ENCODE data around the gene MAD1L1. TPM values are rescaled to one million over a fixed set of nuclear protein-coding genes. Genes with fewer than 3 reads are reported as not detected.

The MAD1L1 gene
- total and polyA plus RNA-seq, 2 donors (not counting 3 experiments of a cell fraction or from before 2014, with no cell fraction given), result 34.1 to 42.3 TPM

DNA sequence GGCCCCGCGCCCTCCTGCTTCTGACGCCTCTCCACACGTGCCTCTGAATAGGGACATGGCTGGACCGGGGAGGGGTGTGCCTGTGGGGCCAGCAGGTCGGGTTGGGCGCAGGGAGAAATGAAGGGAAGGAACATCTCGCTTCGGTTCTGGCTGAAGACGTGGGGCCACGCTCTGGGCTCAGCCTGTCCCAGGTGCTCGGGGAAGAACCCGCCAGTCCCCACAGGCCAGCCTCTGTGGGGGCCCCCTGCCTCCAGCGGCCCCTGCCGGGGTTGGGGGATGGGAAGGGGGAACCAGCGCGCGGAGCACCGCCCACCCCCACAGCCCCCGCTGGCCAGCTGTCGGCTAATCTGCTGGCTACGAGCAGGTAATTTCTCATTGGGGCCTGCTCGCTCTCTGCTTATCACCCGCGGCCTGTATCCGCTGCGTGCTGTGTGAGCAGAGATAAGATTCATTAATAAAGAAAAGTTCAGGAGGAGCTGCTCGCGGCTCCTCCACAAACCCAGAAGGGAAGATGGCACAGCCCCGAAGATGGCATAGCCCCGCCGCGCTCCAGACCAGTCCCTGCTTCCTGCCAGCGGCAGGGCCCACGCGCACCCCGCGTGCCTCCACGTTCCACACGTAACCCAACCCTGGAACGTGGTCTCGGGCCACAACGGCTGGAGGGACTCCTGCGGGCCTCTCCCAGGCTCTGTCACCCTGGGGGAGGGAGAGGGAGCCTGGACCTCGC lies 376.4 kb downstream of the MAD1L1 start:
- Histone ChIP-seq H3K79me2 (ENCODE audit: control insufficient read depth, insufficient read depth, low read length) (no peaks in the 10 kb centered on the region), H4K20me1 (replicated peaks; ENCODE audit: control insufficient read depth, extremely low read depth, insufficient read depth, low read length) (no peaks in the 10 kb centered on the region), H3K9me1 (replicated peaks; ENCODE audit: control insufficient read depth, extremely low read depth, insufficient read depth, low read length) (no peaks in the 10 kb centered on the region), H3K4me2 (ENCODE audit: insufficient read depth, low read length) (no peak overlapping the region), H3K36me3 (ENCODE audit: control insufficient read depth in 2 of 2, extremely low read depth in 1 of 2, insufficient read depth in 2 of 2, low read length in 2 of 2) (no peaks in the 10 kb centered on the region), H3K27me3 (ENCODE audit: control insufficient read depth in 2 of 2, insufficient read depth in 2 of 2, low read length in 2 of 2) (no peaks in the 10 kb centered on the region), H3K27ac (ENCODE audit: insufficient read depth, low read depth, low read length) (no peak overlapping the region), H2AFZ (ENCODE audit: low read depth, low read length) (no peak overlapping the region), H3K4me3 (replicated peaks in 1 of 3; ENCODE audit: insufficient read depth in 1 of 3, low read depth in 1 of 3, low read length in 3 of 3) (no peak overlapping the region), H3K9me3 (replicated peaks; ENCODE audit: control insufficient read depth, insufficient read depth, low read length) (no peaks in the 10 kb centered on the region), H3K9ac (replicated peaks; ENCODE audit: extremely low read depth, insufficient read depth, low read length) (no peak overlapping the region), H3K4me1 (ENCODE audit: control insufficient read depth, extremely low read depth, insufficient read depth, low read length) (no peaks in the 10 kb centered on the region)
- FAIRE-seq (no peak), DNase-seq (ENCODE audit: low read depth, low spot score) (no peak)
- CTCF ChIA-PET, result no interaction called here
- dilution Hi-C loops (cut with MboI; ENCODE audit: extremely low pct_ligation_motif_present, low sequenced_read_pairs) (no loop called here), intact Hi-C loops (cut with micrococcal nuclease) (no loop called here)
- no peak for TF ChIP-seq GATA2 (IDR thresholded peaks at IDR 0.05; ENCODE audit: insufficient read depth, insufficient read length, low read depth, low read length)
- no peak for TF ChIP-seq POLR2A (IDR thresholded peaks at IDR 0.05; ENCODE audit: low read depth, low read length)
- BruUV-seq (replicated peaks), result no TSS peak
- POLR2A ChIA-PET, result no interaction called here

DNA sequence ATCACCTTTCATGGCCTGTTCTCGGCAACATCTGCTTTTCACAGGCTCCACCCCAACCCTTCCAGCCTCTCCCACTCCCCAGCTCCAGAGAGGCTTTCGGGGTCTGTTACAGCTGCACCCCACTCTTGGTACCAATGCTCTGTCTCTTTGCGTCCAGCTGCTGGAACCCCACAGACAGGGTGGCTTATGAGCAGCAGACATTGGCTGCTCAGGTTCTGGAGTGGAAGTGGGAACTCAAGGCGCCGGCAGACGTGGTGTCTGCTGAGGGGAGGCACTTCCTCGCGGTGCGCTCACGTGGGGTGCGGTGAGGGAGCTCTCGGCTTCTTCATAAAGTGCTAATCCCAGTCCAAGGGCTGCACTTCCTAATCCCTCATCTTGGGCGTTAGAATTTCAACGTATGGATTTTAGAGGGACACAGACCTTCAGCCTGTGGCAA lies 377.0 kb downstream of the MAD1L1 start:
- POLR2A ChIA-PET, result no interaction called here
- Histone ChIP-seq H3K9me1 (replicated peaks; ENCODE audit: control insufficient read depth, extremely low read depth, insufficient read depth, low read length) (no peaks in the 10 kb centered on the region), H3K9me3 (replicated peaks; ENCODE audit: control insufficient read depth, insufficient read depth, low read length) (no peaks in the 10 kb centered on the region), H2AFZ (ENCODE audit: low read depth, low read length) (no peak overlapping the region), H3K4me1 (ENCODE audit: control insufficient read depth, extremely low read depth, insufficient read depth, low read length) (no peaks in the 10 kb centered on the region), H3K79me2 (ENCODE audit: control insufficient read depth, insufficient read depth, low read length) (no peaks in the 10 kb centered on the region), H4K20me1 (replicated peaks; ENCODE audit: control insufficient read depth, extremely low read depth, insufficient read depth, low read length) (no peaks in the 10 kb centered on the region), H3K4me3 (replicated peaks in 1 of 3; ENCODE audit: insufficient read depth in 1 of 3, low read depth in 1 of 3, low read length in 3 of 3) (no peak overlapping the region), H3K27me3 (ENCODE audit: control insufficient read depth in 2 of 2, insufficient read depth in 2 of 2, low read length in 2 of 2) (no peaks in the 10 kb centered on the region), H3K27ac (ENCODE audit: insufficient read depth, low read depth, low read length) (no peak overlapping the region), H3K9ac (replicated peaks; ENCODE audit: extremely low read depth, insufficient read depth, low read length) (no peak overlapping the region), H3K4me2 (ENCODE audit: insufficient read depth, low read length) (no peak overlapping the region), H3K36me3 (ENCODE audit: control insufficient read depth in 2 of 2, extremely low read depth in 1 of 2, insufficient read depth in 2 of 2, low read length in 2 of 2) (no peaks in the 10 kb centered on the region)
- intact Hi-C loops (cut with micrococcal nuclease), result no loop called here
- CTCF ChIA-PET, result no interaction called here
- no peak for DNase-seq (ENCODE audit: low read depth, low spot score)
- FAIRE-seq, result no peak
- BruUV-seq (replicated peaks), result no TSS peak
- dilution Hi-C loops (cut with MboI; ENCODE audit: extremely low pct_ligation_motif_present, low sequenced_read_pairs), result no loop called here
- TF ChIP-seq, protein P1, sequence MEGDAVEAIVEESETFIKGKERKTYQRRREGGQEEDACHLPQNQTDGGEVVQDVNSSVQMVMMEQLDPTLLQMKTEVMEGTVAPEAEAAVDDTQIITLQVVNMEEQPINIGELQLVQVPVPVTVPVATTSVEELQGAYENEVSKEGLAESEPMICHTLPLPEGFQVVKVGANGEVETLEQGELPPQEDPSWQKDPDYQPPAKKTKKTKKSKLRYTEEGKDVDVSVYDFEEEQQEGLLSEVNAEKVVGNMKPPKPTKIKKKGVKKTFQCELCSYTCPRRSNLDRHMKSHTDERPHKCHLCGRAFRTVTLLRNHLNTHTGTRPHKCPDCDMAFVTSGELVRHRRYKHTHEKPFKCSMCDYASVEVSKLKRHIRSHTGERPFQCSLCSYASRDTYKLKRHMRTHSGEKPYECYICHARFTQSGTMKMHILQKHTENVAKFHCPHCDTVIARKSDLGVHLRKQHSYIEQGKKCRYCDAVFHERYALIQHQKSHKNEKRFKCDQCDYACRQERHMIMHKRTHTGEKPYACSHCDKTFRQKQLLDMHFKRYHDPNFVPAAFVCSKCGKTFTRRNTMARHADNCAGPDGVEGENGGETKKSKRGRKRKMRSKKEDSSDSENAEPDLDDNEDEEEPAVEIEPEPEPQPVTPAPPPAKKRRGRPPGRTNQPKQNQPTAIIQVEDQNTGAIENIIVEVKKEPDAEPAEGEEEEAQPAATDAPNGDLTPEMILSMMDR (IDR thresholded peaks at IDR 0.05; ENCODE audit: extremely low read depth in 1 of 2, insufficient read depth in 1 of 2, low read depth in 1 of 2, low read length in 2 of 2), result no peak
- no peak for TF ChIP-seq FOS (IDR thresholded peaks at IDR 0.05; ENCODE audit: borderline replicate concordance, insufficient read depth, low read length)
- no peak for TF ChIP-seq EZH2 (IDR thresholded peaks at IDR 0.05; ENCODE audit: borderline replicate concordance, low read depth, low read length, severe bottlenecking)
- TF ChIP-seq, protein P2, sequence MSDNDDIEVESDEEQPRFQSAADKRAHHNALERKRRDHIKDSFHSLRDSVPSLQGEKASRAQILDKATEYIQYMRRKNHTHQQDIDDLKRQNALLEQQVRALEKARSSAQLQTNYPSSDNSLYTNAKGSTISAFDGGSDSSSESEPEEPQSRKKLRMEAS (IDR thresholded peaks at IDR 0.05; ENCODE audit: insufficient read depth, insufficient read length), result no peak
- no peak for TF ChIP-seq GATA2 (IDR thresholded peaks at IDR 0.05; ENCODE audit: insufficient read depth, insufficient read length, low read depth, low read length)
- TF ChIP-seq JUN (IDR thresholded peaks at IDR 0.05; ENCODE audit: borderline replicate concordance, insufficient read depth, insufficient read length, low read depth), result no peak
- no peak for TF ChIP-seq MYC (IDR thresholded peaks at IDR 0.05; ENCODE audit: low read depth, low read length)
- no peak for TF ChIP-seq POLR2A (IDR thresholded peaks at IDR 0.05; ENCODE audit: low read depth, low read length)
- no peak for TF ChIP-seq POLR2AphosphoS5 (IDR thresholded peaks at IDR 0.05; ENCODE audit: insufficient read depth, low read depth, low read length)
